Measurements from ENCODE around the gene CLEC12A. TPM values are rescaled to one million over a fixed set of nuclear protein-coding genes. Genes with fewer than 3 reads are reported as not detected.
"Not testable (repeated sequence)": the region's sequence is repeated elsewhere in the genome, so short reads cannot be mapped to it uniquely, and the experiment has no call there.

The CLEC12A gene
- total RNA-seq, 1 donor from 2014 or later = not detected

DNA sequence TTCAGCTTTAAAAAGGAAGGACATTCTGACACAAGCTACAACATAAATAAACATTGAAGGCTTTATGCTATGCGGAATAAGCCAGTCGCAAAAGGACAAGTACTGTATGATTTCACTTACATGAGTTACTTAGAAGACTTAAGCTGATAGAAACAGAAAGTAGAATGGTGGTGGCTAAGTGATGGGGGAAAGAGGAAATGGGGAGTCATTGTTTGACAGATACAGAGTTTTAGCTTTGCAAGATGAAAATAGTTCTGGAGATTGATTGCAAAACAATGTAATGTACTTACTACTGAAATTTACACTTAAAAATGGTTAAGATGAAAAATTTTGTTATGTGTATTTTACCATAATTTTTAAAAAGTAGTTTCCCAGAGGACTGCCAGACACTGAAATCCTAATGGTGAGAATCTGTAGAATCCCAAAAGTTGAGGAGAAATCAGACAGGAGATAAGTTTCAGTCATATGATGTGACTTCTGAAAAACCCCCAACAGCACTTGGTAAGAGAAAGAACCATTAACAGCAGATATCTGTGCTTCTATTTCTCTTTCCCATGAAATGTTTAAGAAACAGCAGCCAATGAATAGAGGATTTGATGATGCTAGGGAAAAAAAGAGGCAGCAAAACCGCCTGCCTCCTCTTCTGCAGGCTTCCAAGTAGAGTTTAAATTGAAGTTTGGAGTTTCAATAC is 22.5 kb upstream of the CLEC12A start:
- no peaks in the 10 kb centered on the region for H3K9me3 Mint-ChIP-seq (ENCODE audit: low read depth)
- no peak overlapping the region for H3K27ac Mint-ChIP-seq (ENCODE audit: unreplicated experiment)
- TF ChIP-seq, protein P1, sequence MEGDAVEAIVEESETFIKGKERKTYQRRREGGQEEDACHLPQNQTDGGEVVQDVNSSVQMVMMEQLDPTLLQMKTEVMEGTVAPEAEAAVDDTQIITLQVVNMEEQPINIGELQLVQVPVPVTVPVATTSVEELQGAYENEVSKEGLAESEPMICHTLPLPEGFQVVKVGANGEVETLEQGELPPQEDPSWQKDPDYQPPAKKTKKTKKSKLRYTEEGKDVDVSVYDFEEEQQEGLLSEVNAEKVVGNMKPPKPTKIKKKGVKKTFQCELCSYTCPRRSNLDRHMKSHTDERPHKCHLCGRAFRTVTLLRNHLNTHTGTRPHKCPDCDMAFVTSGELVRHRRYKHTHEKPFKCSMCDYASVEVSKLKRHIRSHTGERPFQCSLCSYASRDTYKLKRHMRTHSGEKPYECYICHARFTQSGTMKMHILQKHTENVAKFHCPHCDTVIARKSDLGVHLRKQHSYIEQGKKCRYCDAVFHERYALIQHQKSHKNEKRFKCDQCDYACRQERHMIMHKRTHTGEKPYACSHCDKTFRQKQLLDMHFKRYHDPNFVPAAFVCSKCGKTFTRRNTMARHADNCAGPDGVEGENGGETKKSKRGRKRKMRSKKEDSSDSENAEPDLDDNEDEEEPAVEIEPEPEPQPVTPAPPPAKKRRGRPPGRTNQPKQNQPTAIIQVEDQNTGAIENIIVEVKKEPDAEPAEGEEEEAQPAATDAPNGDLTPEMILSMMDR (IDR thresholded peaks at IDR 0.05) = no peak
- H3K27me3 Mint-ChIP-seq (ENCODE audit: low read depth) = no peaks in the 10 kb centered on the region
- H3K4me1 Mint-ChIP-seq (ENCODE audit: low read depth) = no peaks in the 10 kb centered on the region
- no peak overlapping the region for H3K4me3 Mint-ChIP-seq (ENCODE audit: unreplicated experiment)
- no peak for DNase-seq (ENCODE audit: low spot score)
- no peaks in the 10 kb centered on the region for H3K36me3 Mint-ChIP-seq (ENCODE audit: low read depth)

DNA sequence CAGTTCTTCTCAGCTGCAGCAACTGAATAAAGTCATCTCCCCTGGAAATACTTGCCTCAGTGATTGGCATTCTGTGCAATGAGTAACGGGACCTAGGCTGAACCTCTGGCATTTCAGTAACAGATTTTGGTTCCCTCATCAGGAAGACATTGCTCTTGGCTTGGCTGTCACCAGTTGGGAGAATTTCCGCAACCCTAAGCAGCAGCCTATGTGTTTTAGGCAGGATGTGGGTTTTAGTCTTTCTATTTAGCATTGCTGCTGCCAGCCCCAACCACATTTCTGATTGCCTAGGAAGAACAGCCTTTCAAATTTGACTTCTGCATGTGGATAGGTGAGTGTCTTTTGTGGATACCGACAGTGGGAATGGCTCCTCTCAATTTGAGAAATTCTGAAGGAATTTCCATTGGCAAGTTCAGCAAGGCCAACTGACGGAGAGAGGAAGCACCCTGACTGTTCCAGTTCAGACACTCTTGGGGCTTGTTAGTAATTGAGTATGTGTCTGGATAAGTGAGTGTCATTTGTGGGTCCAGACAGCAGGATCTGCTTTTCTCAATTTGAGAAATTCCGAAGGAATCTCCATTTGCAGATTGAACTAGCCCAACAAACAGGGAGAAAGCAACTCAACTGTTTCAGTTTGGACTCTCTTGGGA is 20.1 kb upstream of the CLEC12A start:
- Mint-ChIP-seq H3K27ac (ENCODE audit: unreplicated experiment) (no peak overlapping the region), H3K4me1 (ENCODE audit: low read depth) (no peaks in the 10 kb centered on the region), H3K27me3 (ENCODE audit: low read depth) (no peaks in the 10 kb centered on the region), H3K36me3 (ENCODE audit: low read depth) (no peaks in the 10 kb centered on the region), H3K4me3 (ENCODE audit: unreplicated experiment) (no peak overlapping the region), H3K9me3 (ENCODE audit: low read depth) (no peaks in the 10 kb centered on the region)
- no peak for DNase-seq (ENCODE audit: low spot score)
- TF ChIP-seq, protein P1 (IDR thresholded peaks at IDR 0.05) = no peak

DNA sequence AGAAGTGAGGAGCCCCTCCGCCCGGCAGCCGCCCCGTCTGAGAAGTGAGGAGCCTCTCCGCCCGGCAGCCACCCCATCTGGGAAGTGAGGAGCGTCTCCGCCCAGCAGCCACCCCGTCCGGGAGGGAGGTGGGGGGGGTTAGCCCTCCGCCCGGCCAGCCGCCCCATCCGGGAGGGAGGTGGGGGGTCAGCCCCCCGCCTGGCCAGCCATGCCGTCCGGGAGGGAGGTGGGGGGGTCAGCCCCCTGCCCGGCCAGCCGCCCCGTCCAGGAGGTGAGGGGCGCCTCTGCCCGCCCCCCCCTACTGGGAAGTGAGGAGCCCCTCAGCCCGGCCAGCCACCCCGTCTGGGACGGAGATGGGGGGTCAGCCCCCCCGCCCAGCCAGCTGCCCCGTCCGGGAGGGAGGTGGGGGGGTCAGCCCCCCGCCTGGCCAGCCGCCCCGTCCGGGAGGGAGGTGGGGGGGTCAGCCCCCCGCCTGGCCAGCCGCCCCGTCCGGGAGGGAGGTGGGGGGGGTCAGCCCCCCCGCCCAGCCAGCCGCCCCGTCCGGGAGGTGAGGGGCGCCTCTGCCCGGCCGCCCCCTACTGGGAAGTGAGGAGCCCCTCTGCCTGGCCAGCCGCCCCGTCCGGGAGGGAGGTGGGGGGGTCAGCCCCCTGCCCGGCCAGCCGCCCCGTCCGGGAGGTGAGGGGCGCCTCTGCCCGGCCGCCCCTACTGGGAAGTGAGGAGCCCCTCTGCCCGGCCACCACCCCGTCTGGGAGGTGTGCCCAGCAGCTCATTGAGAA is 18.1 kb upstream of the CLEC12A start:
- H3K36me3 Mint-ChIP-seq (ENCODE audit: low read depth); H3K4me3 Mint-ChIP-seq (ENCODE audit: unreplicated experiment); H3K27me3 Mint-ChIP-seq (ENCODE audit: low read depth); DNase-seq (ENCODE audit: low spot score); H3K27ac Mint-ChIP-seq (ENCODE audit: unreplicated experiment); H3K4me1 Mint-ChIP-seq (ENCODE audit: low read depth); H3K9me3 Mint-ChIP-seq (ENCODE audit: low read depth): not testable (repeated sequence)

DNA sequence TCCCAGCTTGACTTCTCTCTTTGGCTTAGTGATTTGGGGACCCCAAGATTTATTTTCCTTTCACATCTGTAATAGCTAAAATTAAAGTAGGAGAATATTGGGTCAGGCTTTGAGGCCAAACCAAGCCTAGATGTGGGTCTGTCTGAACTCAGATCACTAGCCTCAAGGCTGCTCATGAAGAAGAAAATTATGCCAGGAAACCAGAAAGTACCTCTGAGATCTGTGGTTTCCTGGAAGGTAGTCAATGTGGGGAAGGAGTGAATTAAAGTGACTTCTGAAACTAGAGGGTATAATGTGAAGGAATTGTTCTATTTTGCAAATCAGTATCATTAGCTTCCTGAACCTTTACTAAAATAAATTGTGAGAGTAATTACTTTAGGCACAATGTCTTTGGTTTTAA is 13.4 kb upstream of the CLEC12A start:
- H3K36me3 Mint-ChIP-seq (ENCODE audit: low read depth) = no peaks in the 10 kb centered on the region
- TF ChIP-seq, protein P1 (IDR thresholded peaks at IDR 0.05) = no peak
- DNase-seq (ENCODE audit: low spot score) = no peak
- no peak overlapping the region for H3K4me3 Mint-ChIP-seq (ENCODE audit: unreplicated experiment)
- H3K9me3 Mint-ChIP-seq (ENCODE audit: low read depth) = no peaks in the 10 kb centered on the region
- H3K27me3 Mint-ChIP-seq (ENCODE audit: low read depth) = no peaks in the 10 kb centered on the region
- H3K27ac Mint-ChIP-seq (ENCODE audit: unreplicated experiment) = no peak overlapping the region
- H3K4me1 Mint-ChIP-seq (ENCODE audit: low read depth) = no peaks in the 10 kb centered on the region

DNA sequence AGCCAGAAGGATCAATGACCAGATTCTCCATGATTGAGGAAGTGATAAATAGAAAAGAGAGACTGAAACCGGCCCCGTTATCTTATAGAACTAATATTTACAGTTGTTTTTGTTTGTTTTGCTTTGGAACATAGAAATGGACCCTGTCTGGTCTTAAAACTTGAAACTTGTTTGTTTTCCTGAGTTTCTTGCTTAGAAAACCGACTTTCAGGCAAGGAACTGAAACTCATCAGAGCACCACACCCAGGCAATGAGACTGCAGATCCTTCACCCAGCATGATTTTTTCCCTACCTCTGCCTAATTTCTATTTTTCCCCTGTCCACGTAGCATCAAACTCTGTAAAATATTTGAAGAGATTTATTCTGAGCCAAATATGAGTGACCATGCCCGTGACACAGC is 10.6 kb upstream of the CLEC12A start:
- H3K36me3 Mint-ChIP-seq (ENCODE audit: low read depth) = no peaks in the 10 kb centered on the region
- TF ChIP-seq, protein P1 (IDR thresholded peaks at IDR 0.05) = no peak
- H3K27me3 Mint-ChIP-seq (ENCODE audit: low read depth) = no peaks in the 10 kb centered on the region
- no peak for DNase-seq (ENCODE audit: low spot score)
- no peak overlapping the region for H3K4me3 Mint-ChIP-seq (ENCODE audit: unreplicated experiment)
- H3K9me3 Mint-ChIP-seq (ENCODE audit: low read depth) = no peaks in the 10 kb centered on the region
- no peaks in the 10 kb centered on the region for H3K4me1 Mint-ChIP-seq (ENCODE audit: low read depth)
- no peak overlapping the region for H3K27ac Mint-ChIP-seq (ENCODE audit: unreplicated experiment)
